Astrocyte (in vitro differentiated cells and primary cell): Measurements from ENCODE around the gene EDRF1.

Source experiments
- EZH2 ChIP-seq: IDR thresholded peaks from 2 replicates; pipeline ENCODE4 v1.6.1; 2012; ENCODE audit warnings: mild to moderate bottlenecking, low read length, inconsistent platforms; ENCODE audit not compliant: insufficient read depth
- TF ChIP-seq, protein P1 (sequence below): IDR thresholded peaks from 2 replicates; pipeline ENCODE4 v1.5.1; 2011; ENCODE audit warnings: low read depth, mild to moderate bottlenecking, inconsistent platforms, low read length, moderate library complexity; ENCODE audit not compliant: insufficient read depth

DNA sequence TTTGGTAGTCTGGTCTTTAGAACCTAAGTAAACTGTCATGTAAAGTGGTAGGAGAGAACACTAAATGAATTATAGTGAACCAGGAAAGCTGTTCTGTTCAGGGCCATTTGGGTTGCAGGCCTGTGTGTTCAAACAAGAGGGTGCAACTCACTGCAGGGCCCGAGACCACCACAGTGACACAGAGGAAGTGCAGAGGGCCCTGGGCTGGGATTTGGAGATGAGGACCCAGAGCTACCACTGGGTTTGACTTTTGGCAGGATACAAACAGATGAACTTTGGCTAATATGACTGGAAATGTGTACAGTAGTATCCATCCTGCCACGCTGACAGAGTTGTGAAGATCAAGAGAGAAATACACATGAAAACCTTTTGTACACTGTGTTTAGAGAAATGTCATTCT lies 46.3 kb downstream of the EDRF1 start:
- TF ChIP-seq EZH2: no peak
- TF ChIP-seq, protein P1, sequence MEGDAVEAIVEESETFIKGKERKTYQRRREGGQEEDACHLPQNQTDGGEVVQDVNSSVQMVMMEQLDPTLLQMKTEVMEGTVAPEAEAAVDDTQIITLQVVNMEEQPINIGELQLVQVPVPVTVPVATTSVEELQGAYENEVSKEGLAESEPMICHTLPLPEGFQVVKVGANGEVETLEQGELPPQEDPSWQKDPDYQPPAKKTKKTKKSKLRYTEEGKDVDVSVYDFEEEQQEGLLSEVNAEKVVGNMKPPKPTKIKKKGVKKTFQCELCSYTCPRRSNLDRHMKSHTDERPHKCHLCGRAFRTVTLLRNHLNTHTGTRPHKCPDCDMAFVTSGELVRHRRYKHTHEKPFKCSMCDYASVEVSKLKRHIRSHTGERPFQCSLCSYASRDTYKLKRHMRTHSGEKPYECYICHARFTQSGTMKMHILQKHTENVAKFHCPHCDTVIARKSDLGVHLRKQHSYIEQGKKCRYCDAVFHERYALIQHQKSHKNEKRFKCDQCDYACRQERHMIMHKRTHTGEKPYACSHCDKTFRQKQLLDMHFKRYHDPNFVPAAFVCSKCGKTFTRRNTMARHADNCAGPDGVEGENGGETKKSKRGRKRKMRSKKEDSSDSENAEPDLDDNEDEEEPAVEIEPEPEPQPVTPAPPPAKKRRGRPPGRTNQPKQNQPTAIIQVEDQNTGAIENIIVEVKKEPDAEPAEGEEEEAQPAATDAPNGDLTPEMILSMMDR: no peak
